ENCODE results near the gene YPEL3.

- TF ChIP-seq CTCF (IDR thresholded peaks at IDR 0.05) (no peak), EZH2 (IDR thresholded peaks at IDR 0.05) (no peak), EZH2phosphoT487 (IDR thresholded peaks at IDR 0.05) (no peak)
Observed at GRCh38 chr16:30065102-30065942, 30.7 kb downstream of the YPEL3 start, which contains the start of gene ALDOA.

Data from neural progenitor cell (in vitro differentiated cells).